H9 (cell line): ENCODE results near the gene UBLCP1. TPM values are rescaled to one million over a fixed set of nuclear protein-coding genes. Genes with fewer than 3 reads are reported as not detected.
"Not testable (repeated sequence)": the region's sequence is repeated elsewhere in the genome, so short reads cannot be mapped to it uniquely, and the experiment has no call there.

Experiments
- DNase-seq: peaks from one replicate; pipeline ENCODE4 v3.0.0-alpha.2; 2017
- H2AFZ ChIP-seq: one replicate; pipeline ENCODE4 v1.6.1; 2013; ENCODE audit warnings: mild to moderate bottlenecking, low read length, control low read depth, moderate library complexity
- H2AK5ac ChIP-seq: 2 replicates; pipeline ENCODE4 v1.6.1; 2013; ENCODE audit warnings: low read length, control low read depth, mixed read lengths; ENCODE audit not compliant: insufficient read length
- H2BK120ac ChIP-seq: one replicate; pipeline ENCODE4 v1.6.1; 2013; ENCODE audit warnings: low read depth, mild to moderate bottlenecking, low read length, control low read depth, inconsistent platforms; ENCODE audit not compliant: poor library complexity, severe bottlenecking
- H2BK12ac ChIP-seq: 2 replicates; pipeline ENCODE4 v1.6.1; 2013; ENCODE audit warnings: low read length, control low read depth, mixed read lengths, low read depth; ENCODE audit not compliant: insufficient read length
- H2BK15ac ChIP-seq: 2 replicates; pipeline ENCODE4 v1.6.1; 2013; ENCODE audit warnings: low read depth, low read length, control low read depth
- H2BK20ac ChIP-seq: one replicate; pipeline ENCODE4 v1.6.1; 2013; ENCODE audit warnings: low read depth, mild to moderate bottlenecking, low read length, control low read depth, inconsistent platforms; ENCODE audit not compliant: poor library complexity, severe bottlenecking
- H2BK5ac ChIP-seq: 2 replicates; pipeline ENCODE4 v1.6.1; 2013; ENCODE audit warnings: low read length, control low read depth, mixed read lengths; ENCODE audit not compliant: insufficient read length
- H3K14ac ChIP-seq: 2 replicates; pipeline ENCODE4 v1.6.1; 2013; ENCODE audit warnings: low read length, control low read depth; ENCODE audit not compliant: insufficient read depth
- H3K18ac ChIP-seq: 2 replicates; pipeline ENCODE4 v1.6.1; 2013; ENCODE audit warnings: low read depth, mild to moderate bottlenecking, mixed read lengths, low read length, control low read depth; ENCODE audit not compliant: insufficient read length
- H3K23ac ChIP-seq: 2 replicates; pipeline ENCODE4 v1.6.1; 2013; ENCODE audit warnings: low read length, control low read depth, mixed read lengths, low read depth; ENCODE audit not compliant: insufficient read length
- H3K23me2 ChIP-seq: 2 replicates; pipeline ENCODE4 v1.6.1; 2013; ENCODE audit warnings: low read depth, mild to moderate bottlenecking, mixed read lengths, low read length, control low read depth; ENCODE audit not compliant: insufficient read length, poor library complexity, severe bottlenecking
- H3K27ac ChIP-seq: 2 replicates; pipeline ENCODE4 v1.5.1; 2013; ENCODE audit warnings: low read length, control low read depth, mixed read lengths, low read depth; ENCODE audit not compliant: insufficient read length
- H3K27me3 ChIP-seq: 2 replicates; pipeline ENCODE4 v1.6.1; 2013; ENCODE audit warnings: low read length, control low read depth, inconsistent platforms; ENCODE audit not compliant: insufficient read depth
- H3K4ac ChIP-seq: 2 replicates; pipeline ENCODE4 v1.6.1; 2013; ENCODE audit warnings: low read depth, mild to moderate bottlenecking, control low read depth, inconsistent platforms, low read length, moderate library complexity
- H3K4me1 ChIP-seq: 2 replicates; pipeline ENCODE4 v1.6.1; 2013; ENCODE audit warnings: low read length, control low read depth, inconsistent platforms; ENCODE audit not compliant: insufficient read depth
- H3K4me2 ChIP-seq: 2 replicates; pipeline ENCODE4 v1.6.1; 2013; ENCODE audit warnings: low read length, control low read depth, mixed read lengths; ENCODE audit not compliant: insufficient read length, insufficient read depth
- H3K56ac ChIP-seq: 2 replicates; pipeline ENCODE4 v1.6.1; 2013; ENCODE audit warnings: low read depth, mild to moderate bottlenecking, mixed read lengths, low read length, control low read depth; ENCODE audit not compliant: insufficient read length
- H3K79me1 ChIP-seq: 2 replicates; pipeline ENCODE4 v1.6.1; 2013; ENCODE audit warnings: low read depth, mild to moderate bottlenecking, moderate library complexity, low read length, control low read depth, inconsistent platforms; ENCODE audit not compliant: insufficient read depth, poor library complexity, severe bottlenecking
- H3K79me2 ChIP-seq: 2 replicates; pipeline ENCODE4 v1.6.1; 2013; ENCODE audit warnings: low read length, control low read depth, inconsistent platforms; ENCODE audit not compliant: insufficient read depth
- H3K9ac ChIP-seq: 2 replicates; pipeline ENCODE4 v1.6.1; 2013; ENCODE audit warnings: low read length, control low read depth, mixed read lengths; ENCODE audit not compliant: insufficient read length; ENCODE audit errors: extremely low read depth
- H3K9me3 ChIP-seq: one replicate; pipeline ENCODE4 v1.6.1; 2013; ENCODE audit warnings: low read depth, low read length, inconsistent platforms; ENCODE audit not compliant: control insufficient read depth
- H3T11ph ChIP-seq: one replicate; pipeline ENCODE4 v1.6.1; 2013; ENCODE audit warnings: mild to moderate bottlenecking, low read length, control low read depth, inconsistent platforms
- H4K20me1 ChIP-seq: one replicate; pipeline ENCODE4 v1.6.1; 2013; ENCODE audit not compliant: control insufficient read depth, insufficient read length, insufficient read depth
- H4K5ac ChIP-seq: 2 replicates; pipeline ENCODE4 v1.6.1; 2013; ENCODE audit warnings: low read depth, mild to moderate bottlenecking, mixed read lengths, low read length, control low read depth; ENCODE audit not compliant: insufficient read length
- H4K8ac ChIP-seq: replicated peaks from 2 replicates; pipeline ENCODE4 v1.6.1; 2013; ENCODE audit warnings: low read length, control low read depth, mixed read lengths, low read depth; ENCODE audit not compliant: insufficient read length
- H4K91ac ChIP-seq: 2 replicates; pipeline ENCODE4 v1.6.1; 2013; ENCODE audit warnings: low read depth, mild to moderate bottlenecking, moderate library complexity, mixed read lengths, low read length, control low read depth; ENCODE audit not compliant: insufficient read length
- H3K27ac Mint-ChIP-seq, 3 experiments: 2 replicates in 2 of 3; 3 replicates in 1 of 3; pipeline ENCODE4 v1.8.0; 2020 to 2021; ENCODE audit warnings: mixed read lengths in 3 of 3, mild to moderate bottlenecking in 1 of 3, moderate library complexity in 1 of 3
- H3K27me3 Mint-ChIP-seq: 2 replicates; pipeline ENCODE4 v1.8.0; 2021; ENCODE audit warnings: low read depth, mild to moderate bottlenecking, moderate library complexity, mixed read lengths
- H3K36me3 Mint-ChIP-seq, 3 experiments: 2 replicates in 2 of 3; 3 replicates in 1 of 3; pipeline ENCODE4 v1.8.0; 2020 to 2021; ENCODE audit warnings: low read depth in 3 of 3, mixed read lengths in 3 of 3; ENCODE audit not compliant: insufficient read depth in 1 of 3
- H3K4me1 Mint-ChIP-seq, 2 experiments: 2 replicates each; pipeline ENCODE4 v1.8.0; 2020; ENCODE audit warnings: mixed read lengths in 2 of 2
- H3K4me3 Mint-ChIP-seq, 2 experiments: 2 replicates in 1 of 2; 3 replicates in 1 of 2; pipeline ENCODE4 v1.8.0; 2020 to 2021; ENCODE audit warnings: mild to moderate bottlenecking in 2 of 2, mixed read lengths in 2 of 2, moderate library complexity in 1 of 2
- H3K9me3 Mint-ChIP-seq, 2 experiments: 2 replicates in 1 of 2; 3 replicates in 1 of 2; pipeline ENCODE4 v1.8.0; 2020; ENCODE audit warnings: mild to moderate bottlenecking in 2 of 2, mixed read lengths in 2 of 2, moderate library complexity in 1 of 2
- CTCF ChIP-seq: fragments of 200-600 bp; sonication (generic); conservative IDR thresholded peaks from 3 replicates; pipeline ENCODE4 v1.8.0; 2021; ENCODE audit warnings: antibody characterized with exemption, mild to moderate bottlenecking
- WGBS: extraction: QIAGEN DNeasy Blood & Tissue Kit; methylation state at CpG from one replicate; pipeline ENCODE4 v1.1.7; 2013; ENCODE audit warnings: missing lambda C conversion rate, low lambda C conversion rate, mixed read lengths; ENCODE audit not compliant: insufficient read length; ENCODE audit errors: extremely low coverage; 5-methylcytosine and 5-hydroxymethylcytosine counted together
- total RNA-seq: library from RNA; stranded (reverse); gene quantifications from 2 replicates; pipeline ENCODE4 v1.2.1, GENCODE V29; 2021

The UBLCP1 gene
- total RNA-seq, 1 experiment from 2014 or later, result 37.9 TPM

- Histone ChIP-seq H2AFZ (no peak overlapping the region), H3K9me3 (no peaks in the 10 kb centered on the region)
- peaks cover 90% of the 10 kb centered on the region for H3K27me3 Mint-ChIP-seq
Measured at GRCh38 chr5:159231167-159231566, 31.9 kb upstream of the UBLCP1 start.

DNA sequence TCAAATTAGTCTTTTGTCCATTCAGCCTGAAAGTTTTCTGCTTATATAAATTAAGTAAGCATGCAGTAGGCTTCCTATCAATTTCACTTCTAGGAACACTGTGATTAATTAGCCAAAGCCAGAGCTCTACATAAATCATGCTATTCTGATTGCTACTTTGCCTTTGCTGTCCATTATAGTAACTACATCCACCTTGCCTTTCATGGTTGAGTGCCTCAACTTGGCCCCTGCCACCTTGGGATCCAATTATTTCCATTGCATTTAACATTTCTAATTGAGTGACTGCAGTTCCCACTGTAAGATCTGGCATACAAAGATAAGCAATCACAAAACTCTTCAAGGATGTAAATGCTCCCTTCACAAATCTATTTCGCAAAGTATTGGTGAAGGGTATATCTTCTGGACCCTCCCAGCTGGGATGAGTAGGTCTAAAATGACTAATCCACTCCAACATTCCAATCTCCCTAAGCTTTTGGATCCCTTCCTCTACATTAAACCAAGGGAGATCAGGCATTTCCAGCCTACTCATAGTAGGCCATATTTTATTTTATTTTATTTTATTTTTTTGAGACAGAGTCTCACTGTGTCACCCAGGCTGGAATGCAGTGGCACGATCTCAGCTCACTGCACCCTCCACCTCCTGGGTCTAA is 27.1 kb upstream of the UBLCP1 start:
- H3K79me1 ChIP-seq, H4K91ac ChIP-seq, H3K27me3 ChIP-seq, H2BK120ac ChIP-seq, H3K9ac ChIP-seq, H2BK12ac ChIP-seq, H3K23me2 ChIP-seq, H2BK5ac ChIP-seq, H3K14ac ChIP-seq, H3K18ac ChIP-seq, H3K9me3 ChIP-seq, H2AFZ ChIP-seq, H4K5ac ChIP-seq, H4K20me1 ChIP-seq, H2BK15ac ChIP-seq, H3K4me2 ChIP-seq, DNase-seq, H3K27ac Mint-ChIP-seq, H3K27ac ChIP-seq, H3K79me2 ChIP-seq, H3K4ac ChIP-seq, H3T11ph ChIP-seq, H3K4me1 ChIP-seq, H3K4me1 Mint-ChIP-seq, H3K36me3 Mint-ChIP-seq, H3K4me3 Mint-ChIP-seq, H2BK20ac ChIP-seq, H3K9me3 Mint-ChIP-seq, H4K8ac ChIP-seq, H3K23ac ChIP-seq, H2AK5ac ChIP-seq, H3K56ac ChIP-seq: not testable (repeated sequence)
- H3K27me3 Mint-ChIP-seq, result peaks cover 67% of the 10 kb centered on the region
- WGBS, result no CpG with 5 or more reads among the region's 2 CpGs

More at GRCh38 chr5:159231167-159231566, 31.9 kb upstream of the UBLCP1 start:
- Histone ChIP-seq H3K18ac (no peak overlapping the region), H3K27me3 (peaks cover 31% of the 10 kb centered on the region; the same call in 1 of the 2 replicates), H3K4me2 (no peak overlapping the region), H2BK5ac (no peak overlapping the region), H3K23ac (no peak overlapping the region), H2BK12ac (no peak overlapping the region), H4K5ac (no peak overlapping the region), H3K9ac (no peak overlapping the region), H2BK20ac (no peak overlapping the region), H3K79me1 (no peaks in the 10 kb centered on the region), H3K14ac (no peak overlapping the region), H3K27ac (no peak overlapping the region), H3T11ph (no peak overlapping the region), H2BK15ac (no peak overlapping the region), H4K8ac (no peak overlapping the region), H3K23me2 (no peaks in the 10 kb centered on the region), H4K20me1 (no peaks in the 10 kb centered on the region), H2BK120ac (no peak overlapping the region), H3K79me2 (no peaks in the 10 kb centered on the region), H3K4me1 (no peaks in the 10 kb centered on the region), H2AK5ac (no peak overlapping the region), H3K56ac (no peak overlapping the region), H4K91ac (no peak overlapping the region), H3K4ac (no peak overlapping the region)
- no peak overlapping the region for H3K4me3 Mint-ChIP-seq
- no peaks in the 10 kb centered on the region; a peak in 1 of 7 replicates for H3K36me3 Mint-ChIP-seq
- peaks cover 14 to 17% of the 10 kb centered on the region in 2 experiments for H3K4me1 Mint-ChIP-seq
- TF ChIP-seq CTCF, result no peak
- DNase-seq, result no peak
- peaks cover 0 to 3% of the 10 kb centered on the region in 2 experiments; a peak in 2 of 5 replicates for H3K9me3 Mint-ChIP-seq
- no peak overlapping the region for H3K27ac Mint-ChIP-seq
- no CpG with 5 or more reads among the region's 2 CpGs for WGBS
